Activated CD8-positive, alpha-beta memory T cell treated with anti-CD3 and anti-CD28 coated beads for 4 hours (primary cell): ENCODE measurements around the gene ZFAND3.

Source experiments
- DNase-seq, 2 donors: peaks; one replicate each; pipeline ENCODE4 v3.0.0-alpha.2; 2020; ENCODE audit warnings: low read depth in 2 of 2

ZFAND3 gene

DNA sequence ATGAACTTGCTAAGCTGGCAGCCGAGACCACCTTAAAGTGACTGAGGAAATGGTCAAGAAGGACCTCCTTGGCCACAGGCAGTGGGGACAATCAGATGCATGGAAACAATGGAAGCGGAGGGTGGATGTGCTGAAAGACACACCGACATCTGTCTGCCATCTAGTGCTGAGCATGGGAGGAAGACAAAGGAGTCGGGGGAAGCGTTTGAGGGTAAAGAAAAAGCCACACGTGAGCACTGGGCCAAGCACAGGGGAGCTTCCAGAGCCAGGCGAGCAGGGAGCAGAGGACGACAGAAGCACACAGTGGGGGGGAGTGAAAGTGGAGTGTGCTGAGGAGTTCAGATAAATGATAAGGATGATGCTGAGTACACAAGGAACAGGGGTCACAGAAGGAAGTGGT is 367.8 kb downstream of the ZFAND3 start:
- DNase-seq, result no peak

DNA sequence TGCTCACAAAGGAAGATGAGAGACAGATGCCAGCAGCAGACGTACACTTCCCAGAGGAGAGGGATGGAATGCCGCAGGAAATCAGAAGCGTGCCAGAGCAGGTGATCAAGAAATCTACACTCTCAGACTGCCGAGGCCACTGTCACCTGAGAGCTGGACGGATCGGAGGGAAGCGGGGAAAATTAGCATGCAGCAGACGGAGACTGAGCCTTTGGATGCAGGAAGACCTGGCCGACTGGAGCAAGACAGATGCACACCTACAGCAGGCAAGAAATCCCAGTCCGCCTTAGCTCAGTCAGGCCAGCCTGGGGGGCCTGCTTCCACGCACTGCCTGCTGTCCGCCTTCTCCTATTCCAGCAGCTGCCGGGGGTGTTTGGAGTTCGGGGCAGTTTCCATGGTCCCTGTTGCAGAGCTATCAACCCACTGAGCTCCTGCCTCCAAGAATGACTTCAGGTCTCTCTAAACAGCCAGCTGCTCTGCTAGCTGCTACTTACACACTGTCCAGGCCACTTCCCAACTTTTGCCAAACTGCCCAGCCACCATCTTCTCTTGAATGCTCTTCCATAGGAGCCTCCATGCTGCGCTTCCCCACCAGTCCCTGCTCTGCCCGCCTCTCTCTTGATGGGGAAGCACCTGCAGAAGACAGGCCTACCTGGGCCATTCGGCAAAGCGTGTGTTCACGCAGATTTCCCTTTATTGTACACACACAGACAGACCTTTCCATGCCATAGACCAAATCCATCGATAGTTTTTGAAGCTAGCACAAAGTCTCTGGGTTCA is 368.5 kb downstream of the ZFAND3 start:
- DNase-seq, result no peak

- DNase-seq, result no peak
These were observed 369.3 kb downstream of the ZFAND3 start for GRCh38 chr6:38188677-38189335.

GRCh38 chr6:38191418-38191817 is 371.9 kb downstream of the ZFAND3 start:
- DNase-seq, result no peak

DNA sequence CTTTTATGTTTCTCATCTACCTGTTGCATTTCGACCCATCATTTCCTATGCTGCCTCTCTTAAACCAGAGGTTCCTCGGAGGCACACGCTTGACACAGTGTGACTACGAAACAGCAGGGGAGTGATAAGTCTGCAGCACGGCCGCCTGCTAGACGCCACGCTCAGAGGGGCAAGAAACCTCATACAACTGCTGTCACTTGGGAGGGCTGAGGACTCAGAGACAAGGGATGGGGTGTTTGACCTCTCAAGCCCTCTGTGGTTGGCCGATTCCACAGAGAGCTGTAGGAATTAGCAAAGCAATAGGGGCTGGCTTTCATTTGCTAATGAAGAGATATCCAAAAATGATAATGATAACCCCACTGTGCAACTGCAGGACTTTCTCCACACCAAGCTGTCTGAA is 372.5 kb downstream of the ZFAND3 start:
- no peak for DNase-seq

DNA sequence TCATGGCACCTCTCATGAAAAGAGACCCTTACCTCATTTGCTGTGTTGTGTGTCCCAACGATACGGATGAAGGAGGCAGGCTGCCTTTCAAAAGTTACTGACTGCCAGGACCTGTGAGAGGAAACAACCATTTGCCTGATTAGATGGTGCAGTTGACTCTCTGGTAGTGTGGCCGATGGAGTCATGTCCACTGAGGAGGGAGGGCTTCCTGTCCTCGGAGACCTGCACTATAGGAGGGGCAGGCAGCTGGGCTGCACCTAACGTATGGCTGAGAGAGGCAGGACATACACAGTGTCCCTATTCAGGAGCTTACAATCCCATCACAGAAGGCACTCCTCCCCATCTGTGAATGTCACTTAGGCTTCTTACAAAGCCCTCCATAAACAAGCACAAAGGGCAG is 373.0 kb downstream of the ZFAND3 start:
- DNase-seq, result no peak

DNA sequence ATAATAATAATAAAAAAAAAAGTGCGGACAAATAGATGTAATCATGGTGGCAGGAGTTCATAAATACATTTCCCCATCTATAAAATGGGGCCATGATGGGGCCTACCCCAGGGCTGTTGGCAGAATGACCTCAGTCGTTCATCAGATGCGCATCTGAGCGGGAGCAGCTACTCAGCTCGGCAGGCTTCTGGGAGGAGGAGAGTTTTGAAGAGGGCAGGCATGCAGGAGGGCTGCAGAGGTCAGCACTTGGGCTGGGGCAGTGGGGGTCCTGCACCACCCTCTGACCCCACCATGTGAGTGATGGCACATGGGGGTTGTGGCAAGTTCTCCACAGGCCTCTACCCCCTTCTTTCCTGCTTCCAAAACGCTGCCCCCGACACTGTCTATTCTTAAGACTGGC is 373.5 kb downstream of the ZFAND3 start:
- no peak for DNase-seq

GRCh38 chr6:38193481-38194281 is 374.2 kb downstream of the ZFAND3 start:
- DNase-seq, result no peak

DNA sequence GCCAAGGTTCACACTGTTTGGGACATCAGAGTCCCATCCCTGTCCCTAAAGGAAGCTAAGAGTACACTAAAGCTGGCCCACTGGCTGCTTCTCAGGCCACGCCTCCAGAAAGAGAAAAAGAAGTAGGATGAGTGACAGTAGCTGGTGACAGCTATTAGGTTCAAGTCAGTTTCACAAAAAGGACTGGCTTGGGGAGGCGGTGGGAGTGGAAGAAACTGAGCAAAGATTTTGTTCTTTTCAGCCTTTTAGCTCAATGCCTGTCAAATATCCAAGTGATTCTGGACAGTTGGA is 374.7 kb downstream of the ZFAND3 start:
- DNase-seq, result no peak

DNA sequence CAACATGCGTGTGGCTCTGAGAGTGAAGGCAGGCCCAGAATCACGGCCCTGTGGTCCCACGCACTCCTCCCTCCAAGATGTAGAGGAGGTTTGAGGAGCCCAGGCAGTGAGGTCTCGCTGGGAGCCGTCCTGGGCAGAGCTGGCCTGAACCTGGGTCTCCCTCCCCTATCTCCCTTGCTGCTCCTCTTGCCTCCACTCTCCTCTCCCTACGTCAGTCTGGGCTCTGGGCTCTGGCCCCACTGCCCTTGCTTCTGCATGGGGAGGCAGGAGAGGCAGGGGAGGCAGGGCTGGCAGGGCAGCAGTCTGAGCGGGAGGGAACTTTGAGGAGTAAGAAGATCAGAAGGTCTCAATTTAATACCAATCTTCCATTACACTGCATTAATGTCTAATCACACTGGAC is 375.1 kb downstream of the ZFAND3 start:
- no peak for DNase-seq

GRCh38 chr6:38195113-38195635 is 375.6 kb downstream of the ZFAND3 start:
- DNase-seq, result no peak

- DNase-seq, result no peak
These were observed 378.7 kb downstream of the ZFAND3 start for GRCh38 chr6:38198219-38198618.
